ENCODE measurements around the gene PHYKPL.

Gene PHYKPL

DNA sequence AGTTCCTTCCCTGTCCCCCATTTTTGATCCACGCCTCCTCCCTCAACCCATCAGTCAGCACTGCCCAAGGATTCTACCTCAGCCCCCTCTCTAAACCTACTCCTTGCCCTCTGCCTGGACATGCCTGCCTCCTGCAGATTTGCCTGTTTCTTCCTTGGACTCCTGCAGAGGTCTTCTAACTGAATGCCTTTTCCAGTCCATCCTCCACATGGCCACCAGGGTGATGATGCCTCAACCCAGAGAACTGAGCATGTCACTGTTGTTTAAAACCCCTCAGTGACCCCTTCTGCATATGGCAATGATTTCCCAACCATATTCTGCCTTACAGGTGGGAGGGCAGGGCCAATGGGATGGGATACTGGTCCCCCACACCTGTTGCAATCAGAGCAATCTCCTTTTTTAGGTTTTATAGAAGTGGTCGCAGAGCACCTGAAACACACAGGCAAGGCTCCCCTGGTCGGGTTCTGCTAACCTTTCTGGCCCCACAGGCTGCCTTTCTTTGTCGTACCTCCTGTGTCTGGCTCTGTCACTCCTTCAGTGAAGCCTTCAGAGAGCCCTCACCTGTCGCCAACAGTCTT lies 9.3 kb downstream of the PHYKPL start:
- no peak for DNase-seq (ENCODE audit: low spot score)

DNA sequence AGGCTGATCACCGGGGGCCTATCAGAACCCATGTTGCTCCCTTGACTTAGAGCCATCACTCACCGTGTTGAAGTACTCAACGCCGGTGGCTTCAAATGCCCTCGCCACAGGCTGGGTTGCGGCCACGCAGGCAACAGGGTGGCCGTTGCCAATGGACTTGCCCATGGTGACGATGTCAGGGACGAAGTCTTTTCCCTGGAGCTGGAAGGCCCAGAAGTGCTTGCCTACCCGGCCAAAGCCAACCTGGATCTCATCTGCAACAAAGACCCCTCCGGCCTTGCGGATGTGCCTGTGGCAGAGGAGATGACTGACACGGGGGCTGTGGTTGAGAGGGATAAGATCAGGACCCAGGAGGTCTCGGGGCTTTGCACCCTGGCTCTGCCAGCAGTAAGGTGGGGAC lies 10.3 kb downstream of the PHYKPL start:
- no peak for DNase-seq (ENCODE audit: low spot score)

DNA sequence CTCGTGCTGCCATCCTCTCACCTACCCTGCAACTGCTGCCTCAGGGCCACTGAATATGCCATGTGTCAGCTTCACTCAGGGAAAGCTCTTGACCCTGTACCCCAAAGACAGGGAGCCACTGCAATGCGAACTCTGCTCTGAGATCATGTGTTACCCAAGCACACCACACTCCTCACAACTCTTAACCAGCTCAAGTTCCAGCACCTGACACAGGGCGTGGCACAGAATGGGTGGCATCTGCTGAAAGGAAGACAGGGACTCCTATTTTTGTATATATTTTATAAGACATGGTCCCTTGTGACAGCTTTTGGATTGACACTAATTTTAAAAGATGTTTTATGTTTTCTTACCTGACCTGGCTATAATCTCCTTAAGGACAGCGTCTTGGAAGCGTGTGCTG lies 10.7 kb downstream of the PHYKPL start:
- no peak for DNase-seq (ENCODE audit: low spot score)

DNA sequence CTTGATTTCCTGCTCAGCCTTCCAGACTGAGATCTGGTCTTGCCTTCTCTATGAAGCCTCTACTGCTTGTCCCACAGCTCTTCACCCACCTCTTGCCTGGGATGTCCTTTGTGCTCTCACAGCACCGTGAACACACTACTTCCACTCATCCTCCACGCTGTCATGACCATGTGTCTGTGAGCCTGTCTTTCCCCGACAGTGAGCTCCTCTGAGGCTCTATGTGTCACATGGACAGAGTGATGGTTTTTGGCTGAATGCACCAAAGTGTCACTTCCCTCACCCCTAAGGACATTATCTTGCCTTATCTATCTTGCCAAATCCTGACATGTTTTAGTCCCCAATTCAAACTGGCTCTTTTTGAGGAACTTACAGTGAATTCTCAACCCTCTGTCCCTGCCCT lies 11.3 kb downstream of the PHYKPL start:
- DNase-seq (ENCODE audit: low spot score), result no peak

DNA sequence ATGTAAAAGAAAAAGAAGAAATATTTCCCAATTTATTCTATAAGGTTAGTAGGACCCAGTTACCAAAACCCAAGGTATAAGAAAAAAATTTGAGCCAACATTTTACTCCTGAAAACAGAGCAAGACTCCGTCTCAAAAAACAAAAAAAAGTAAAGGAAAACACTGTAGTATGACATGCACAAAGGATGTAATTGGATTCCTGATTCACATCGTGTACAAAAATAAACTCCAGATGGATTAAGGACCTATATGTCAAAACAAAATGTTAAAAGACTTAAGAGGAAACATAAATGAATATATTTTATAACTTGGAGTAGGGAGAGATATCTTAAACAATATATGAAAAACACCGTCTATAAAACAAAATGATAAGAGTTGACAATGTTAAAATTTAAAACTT lies 13.8 kb downstream of the PHYKPL start:
- DNase-seq (ENCODE audit: low spot score), result no peak

DNA sequence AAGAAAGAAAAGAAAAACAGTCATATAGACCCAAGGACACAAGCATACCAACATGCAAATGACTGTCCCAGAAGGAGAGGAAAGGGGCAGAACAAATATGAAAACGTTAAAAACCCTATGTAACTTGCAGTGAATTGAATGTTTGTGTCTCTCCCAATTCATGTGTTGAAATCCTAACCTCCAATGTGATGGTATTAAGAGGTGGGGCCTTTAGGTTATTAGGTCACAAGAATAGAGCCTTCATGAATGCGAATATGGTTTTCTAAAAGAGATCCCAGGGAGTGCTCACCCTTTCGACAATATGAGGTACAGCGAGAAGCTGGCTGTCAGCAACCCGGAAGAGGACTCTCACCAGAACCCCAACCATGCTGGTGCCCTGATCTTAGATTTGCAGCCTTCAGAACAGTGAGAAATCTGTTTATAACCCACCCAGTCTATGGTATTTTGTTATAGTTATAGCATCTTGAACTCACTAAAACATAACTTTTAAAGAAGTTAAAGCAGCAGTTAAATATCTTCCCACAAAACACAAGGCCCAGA lies 14.3 kb downstream of the PHYKPL start:
- no peak for DNase-seq (ENCODE audit: low spot score)

DNA sequence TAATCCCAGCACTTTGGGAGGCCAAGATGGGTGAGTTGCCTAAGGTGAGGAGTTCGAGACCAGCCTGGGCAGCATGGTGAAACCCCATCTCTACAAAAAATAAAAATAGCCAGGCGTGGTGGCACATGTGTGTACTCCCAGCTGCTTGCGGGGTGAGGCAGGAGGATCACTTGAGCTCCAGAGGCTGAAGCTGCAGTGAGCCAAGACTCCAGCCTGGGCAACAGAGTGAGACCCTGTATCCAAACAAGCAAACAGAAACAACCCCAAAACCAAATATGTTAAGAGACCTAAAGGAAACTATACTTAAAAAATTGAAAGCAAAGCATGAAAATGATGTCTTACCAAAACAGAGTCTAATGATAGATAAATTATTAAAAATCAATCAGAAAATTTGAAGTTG lies 15.8 kb downstream of the PHYKPL start:
- DNase-seq (ENCODE audit: low spot score), result no peak

DNA sequence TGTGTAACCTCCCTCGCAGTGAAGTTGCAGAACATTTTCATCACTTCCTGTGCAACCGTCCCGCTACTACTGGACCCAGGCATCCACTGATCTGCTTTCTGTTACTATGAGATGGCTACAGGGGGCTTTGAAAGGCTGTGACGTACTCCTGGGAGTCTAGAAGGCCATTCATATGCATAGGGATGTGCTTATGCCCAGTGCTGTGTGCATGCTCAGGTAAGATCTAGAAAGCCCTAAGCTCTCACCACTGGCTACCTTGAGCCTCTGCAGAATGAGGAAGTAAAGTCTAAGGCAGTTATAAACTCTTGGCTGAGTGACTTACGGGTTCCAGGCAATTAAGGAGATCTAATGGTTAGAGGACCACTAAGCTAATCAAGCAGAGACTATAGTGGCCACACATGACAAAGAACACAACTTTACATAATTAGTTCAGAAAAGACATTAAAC lies 16.5 kb downstream of the PHYKPL start:
- no peak for DNase-seq (ENCODE audit: low spot score)

DNA sequence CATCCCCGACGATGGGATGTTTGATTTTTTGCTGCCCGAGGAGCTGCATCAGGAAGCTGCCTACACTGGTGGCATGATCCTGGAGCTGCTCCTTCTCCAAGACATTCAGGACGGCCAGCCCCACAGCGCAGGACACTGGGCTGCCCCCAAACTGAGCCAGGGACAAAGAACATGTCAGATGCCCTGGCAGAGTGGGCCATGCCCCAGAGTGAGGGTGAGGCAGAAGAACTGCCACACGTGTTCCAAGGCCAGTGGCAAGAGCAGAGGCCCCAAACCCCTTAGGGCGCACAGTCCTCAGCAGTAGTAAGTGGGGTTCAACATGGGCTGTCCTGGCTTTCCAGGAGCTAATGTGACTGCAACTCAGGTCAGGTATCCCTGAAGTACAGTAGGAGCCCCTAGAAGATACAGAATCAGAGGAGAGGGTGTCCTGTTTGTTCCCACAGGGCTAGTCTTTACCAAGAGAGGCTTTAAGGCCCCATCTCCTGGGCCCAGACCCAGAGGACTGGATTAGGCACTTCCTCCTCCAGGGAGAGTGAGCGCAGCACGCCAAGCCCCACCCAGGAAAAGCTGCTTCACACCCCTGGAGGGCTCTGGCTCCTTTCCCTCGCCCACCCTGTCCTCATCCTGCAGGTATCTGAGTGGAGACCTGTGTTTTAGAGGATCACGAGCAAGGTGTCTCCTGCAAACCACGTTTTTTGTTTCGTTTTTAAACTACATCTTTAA lies 17.2 kb downstream of the PHYKPL start:
- DNase-seq (ENCODE audit: low spot score), result no peak

DNA sequence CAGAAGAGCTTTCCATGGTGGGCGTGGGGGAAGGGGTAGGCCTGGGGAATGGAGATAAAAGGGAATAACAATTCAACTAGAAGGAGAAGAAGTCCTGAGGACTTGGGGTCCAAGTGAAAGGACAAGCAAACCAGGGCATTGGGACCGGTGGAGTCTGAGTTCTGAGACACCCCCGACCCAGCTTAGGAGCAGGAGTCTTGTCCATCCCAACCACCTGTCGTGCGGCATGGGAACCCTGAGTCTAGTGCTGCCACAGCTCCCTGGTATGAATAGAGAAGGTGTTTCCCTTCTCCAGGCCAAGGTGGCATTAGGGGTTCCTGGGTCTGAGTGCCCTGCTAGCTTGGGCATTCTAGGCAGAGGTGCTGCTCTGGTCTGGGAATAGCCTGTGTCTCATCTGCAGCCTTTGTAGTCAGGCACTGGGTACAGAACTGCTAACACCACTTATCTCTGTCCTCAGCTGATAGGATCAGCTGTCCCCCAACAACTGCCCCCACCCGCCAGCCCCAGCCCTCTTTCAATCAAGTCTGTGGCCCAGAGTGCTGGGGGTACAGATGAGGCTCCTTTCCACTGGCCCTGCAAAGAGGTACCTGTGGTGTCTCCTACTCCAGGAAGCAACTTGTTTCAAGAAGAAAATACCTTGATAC lies 18.3 kb downstream of the PHYKPL start:
- no peak for DNase-seq (ENCODE audit: low spot score)

DNA sequence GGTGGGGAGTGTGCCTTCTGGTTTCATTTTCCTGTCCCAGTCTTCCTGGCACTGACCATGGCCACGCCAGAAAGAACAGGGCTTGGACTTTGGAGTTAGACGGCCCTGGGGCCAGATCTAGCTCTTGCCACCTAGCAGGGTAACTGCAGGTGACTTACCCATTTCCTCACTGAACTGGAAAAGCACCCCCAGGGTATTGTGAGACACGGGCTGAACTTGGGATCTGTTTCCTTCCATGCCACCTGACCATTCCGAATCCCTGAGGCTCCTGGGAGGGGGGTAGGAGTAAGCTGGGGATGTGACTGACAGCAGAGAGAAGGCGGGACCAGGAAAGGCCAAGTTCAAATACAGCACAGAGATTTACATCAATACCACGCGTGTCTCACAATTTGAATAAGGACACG lies 18.9 kb downstream of the PHYKPL start:
- DNase-seq (ENCODE audit: low spot score), result no peak

DNA sequence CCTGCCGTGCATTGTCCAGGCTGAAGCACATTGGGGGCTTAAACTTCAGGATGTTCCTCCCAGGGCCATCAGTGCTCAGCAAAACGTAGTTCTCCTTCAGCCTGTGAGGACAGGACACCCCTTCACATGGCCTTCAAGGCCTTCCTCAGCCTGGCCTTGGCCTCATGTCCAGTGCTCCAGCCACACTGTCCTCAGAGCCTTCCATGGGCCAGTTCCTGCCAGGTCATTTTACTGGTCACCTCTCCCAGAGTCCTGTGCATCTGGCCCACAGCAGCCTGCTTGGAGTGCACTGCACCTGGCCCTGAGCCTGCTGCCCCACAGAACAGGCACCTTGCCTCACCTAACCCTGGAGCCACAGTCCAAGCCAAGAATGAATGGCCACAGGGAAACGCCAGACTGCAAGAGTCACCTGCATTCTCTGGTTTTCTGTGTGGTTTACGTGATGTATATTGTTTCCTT lies 19.6 kb downstream of the PHYKPL start:
- DNase-seq (ENCODE audit: low spot score), result no peak

DNA sequence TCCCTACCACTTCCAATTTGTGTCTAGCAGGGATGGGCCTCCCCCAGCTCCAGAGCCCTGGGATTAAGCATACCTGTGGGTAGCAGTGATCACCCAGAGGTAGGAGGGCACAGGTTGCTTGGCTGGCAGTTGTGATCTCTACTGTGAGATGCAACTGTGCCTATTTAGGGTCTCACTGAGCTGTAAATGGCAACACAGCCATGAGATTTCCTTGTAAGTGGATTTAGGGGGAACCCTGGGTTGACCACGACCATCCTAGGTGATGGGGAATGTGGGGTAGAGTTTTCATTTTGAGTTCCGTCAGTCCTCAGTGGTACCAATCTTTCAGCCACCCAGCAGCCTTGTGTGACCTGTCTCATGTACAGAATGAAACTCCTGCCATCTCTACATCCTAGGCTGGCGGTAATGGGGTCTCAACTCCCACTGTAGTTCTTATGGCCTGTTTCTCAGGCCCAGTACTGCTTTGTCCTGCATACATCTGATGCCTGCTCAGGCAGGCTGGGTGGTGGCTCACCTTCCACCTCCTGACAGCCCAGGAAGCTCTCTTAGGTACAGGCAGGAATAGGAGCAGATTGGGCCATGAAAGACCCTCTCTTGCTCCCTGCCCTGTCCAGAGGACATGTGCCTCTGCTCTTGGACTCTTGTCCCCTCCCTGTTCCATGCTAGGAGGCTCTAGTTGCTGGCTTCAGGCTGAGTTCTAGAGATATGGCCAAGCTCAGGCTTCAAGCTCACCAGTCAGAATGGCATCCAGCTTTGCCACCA lies 20.2 kb downstream of the PHYKPL start:
- DNase-seq (ENCODE audit: low spot score), result no peak

DNA sequence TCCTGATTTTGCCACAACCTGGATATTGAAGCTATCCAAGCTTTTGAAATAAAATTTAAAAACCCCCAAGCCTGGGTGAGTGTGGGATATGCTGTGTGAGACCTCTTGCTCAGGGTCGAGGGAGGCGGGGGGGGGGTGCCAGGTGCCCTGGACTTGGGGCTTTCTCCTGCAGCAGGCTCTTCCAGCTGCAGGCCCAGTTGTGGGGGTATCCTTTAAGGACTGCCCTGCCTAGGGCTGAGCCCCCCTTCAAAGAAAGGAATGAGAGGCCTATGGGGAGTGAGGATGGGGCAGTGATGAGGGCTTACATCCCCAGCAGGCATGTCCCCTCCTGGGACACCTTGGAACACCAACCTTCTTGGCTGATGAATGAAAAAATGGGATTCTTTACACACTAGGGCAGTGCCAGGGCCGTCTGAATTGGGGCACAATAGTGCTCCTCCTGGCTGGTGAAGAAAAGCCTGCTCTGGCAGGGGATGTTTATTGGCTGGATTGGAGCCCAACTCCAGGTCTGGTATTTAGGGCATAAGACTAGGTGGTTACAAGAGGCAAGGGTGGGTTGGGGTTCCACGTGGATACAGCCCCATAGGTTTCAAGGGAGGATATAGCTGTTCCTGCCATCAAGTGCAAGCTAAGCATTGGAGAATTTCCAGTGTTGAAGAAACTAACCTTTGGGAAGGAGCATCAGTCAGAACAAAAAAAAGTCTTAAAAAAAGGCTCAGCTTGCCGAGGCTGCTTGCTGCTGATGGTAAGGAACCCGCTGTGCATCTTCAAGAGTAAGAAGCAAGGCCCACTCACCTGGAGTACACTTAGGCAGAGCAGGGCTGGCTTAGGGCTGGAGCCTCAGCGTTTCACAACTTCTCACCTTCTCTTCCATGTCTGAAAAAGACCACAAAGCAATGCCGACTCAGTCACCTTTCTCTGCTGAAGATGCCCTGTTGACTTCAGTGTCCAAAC lies 21.2 kb downstream of the PHYKPL start:
- no peak for DNase-seq (ENCODE audit: low spot score)

DNA sequence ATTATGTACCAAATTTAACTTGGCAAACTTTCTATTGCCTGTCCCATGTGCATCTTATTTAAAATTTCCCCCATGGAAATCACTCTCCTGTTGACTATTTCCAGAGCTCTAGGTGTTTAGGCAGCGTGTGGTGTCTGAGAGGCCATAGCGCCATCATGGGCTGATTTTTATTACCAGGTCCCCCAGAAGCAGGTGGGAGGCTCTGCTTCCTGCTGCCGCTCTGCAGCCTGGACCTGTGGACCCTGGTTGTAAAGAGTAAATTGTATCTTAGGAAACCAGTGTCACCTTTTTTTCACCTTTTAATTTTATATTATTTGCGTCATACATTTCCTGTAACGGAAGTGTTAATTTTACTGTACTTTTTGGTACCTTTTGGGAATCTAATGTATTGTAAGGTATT lies 21.9 kb downstream of the PHYKPL start:
- no peak for DNase-seq (ENCODE audit: low spot score)

DNA sequence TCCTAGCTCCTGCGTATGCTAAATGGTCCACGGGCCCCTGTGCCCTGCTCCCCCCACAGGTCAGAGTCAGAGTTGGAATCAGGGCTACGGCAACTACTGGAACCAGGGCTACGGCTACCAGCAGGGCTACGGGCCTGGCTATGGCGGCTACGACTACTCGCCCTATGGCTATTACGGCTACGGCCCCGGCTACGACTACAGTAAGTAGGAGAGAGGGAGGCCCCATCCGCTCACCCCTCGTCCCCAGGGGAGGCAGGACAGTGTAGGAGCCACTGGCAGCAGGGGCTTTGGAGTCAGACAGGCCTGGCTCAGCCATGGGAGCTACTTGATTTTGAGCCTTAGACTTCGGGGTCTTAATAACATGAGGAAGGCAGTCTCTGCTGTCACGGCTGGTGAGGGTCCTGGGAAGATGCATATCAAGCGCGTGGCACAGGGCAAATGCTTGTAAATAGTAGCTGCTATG lies 22.5 kb downstream of the PHYKPL start:
- no peak for DNase-seq (ENCODE audit: low spot score)

DNA sequence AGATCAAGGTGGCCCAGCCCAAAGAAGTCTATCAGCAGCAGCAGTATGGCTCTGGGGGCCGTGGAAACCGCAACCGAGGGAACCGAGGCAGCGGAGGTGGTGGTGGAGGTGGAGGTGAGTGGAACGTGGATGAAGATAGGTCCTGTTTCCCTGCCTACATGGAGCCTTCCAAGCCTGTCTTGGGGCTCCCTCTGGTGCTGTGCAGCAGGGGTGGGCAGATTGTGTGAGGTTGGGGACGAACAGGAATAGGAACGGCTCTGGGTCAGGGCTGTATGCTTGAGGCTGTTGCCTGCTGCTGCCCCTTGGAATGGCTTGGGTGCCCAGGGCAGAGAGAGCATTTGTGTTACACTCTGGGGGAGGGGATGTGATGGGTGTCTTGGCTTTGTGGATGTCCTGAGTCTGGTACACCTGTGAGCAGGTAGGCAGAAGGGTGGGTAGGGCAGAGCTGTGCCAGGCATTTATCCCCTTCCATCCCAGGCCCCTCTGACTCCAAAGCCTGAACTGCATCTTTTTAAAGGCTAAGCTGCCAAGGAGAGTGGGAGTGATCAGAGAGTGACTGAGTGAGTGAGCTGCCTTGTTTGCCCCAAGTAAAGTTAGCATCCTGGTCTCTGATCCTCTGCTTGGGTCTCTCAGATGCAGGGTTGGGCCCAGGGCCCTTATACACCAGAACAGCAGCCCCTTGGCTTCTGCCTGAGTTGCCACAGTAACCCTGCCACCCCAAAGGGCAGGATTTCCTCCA lies 23.1 kb downstream of the PHYKPL start:
- DNase-seq (ENCODE audit: low spot score), result no peak

DNA sequence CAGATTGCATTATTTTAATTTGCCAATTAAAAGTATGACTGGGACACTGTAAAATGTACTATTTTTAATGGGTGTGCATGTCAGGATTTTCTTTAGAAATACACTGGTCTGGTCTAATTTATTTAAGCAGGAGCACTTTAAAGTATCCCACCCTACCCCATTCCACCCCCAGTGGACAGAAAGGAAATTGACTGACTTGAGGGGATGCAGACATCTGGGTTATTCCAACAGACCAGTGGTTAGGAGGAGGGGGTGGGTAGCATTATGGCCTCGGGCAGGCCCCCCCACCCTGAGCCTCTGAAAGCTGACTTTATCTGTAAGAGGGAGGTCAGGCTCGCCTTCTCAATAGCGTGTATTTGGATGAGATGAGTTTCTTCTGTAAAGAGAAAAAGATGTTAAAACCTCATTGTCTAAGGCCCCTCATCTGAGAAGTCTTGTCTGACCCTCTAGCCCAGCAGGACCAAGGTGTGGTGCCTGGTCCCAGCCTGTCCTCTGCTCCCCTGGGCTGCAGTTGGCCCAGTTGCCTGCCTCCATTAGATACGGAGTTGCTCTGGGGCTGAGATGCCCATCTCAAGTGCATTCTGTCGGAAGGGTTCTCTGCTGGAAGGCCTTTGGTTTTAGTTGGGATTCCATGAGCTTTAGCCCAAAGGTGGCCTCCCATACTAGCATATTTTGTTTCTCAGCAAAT lies 23.9 kb downstream of the PHYKPL start:
- no peak for DNase-seq (ENCODE audit: low spot score)

DNA sequence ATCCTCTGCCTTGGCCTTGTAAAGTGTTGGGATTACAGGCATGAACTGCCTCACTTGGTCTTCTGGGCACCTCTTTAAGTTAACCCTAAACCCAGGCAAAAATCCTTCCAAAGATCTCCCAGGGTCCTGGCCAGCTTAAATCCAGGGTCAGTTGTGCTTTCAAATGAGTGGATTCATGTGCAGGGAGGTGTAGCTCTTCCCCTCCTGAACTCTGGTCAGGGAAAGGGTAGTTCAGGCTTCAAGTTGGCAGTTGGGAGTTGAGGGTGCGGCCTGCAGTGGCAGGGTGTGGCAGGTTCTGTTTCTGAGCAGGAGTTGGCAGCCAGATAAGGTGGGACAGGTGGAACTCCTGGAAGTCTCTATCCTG lies 24.7 kb downstream of the PHYKPL start:
- DNase-seq (ENCODE audit: low spot score), result no peak

Data from AG20443 (cell line).